PFSK-1 (cell line): Measurements from ENCODE around the gene RRAGD.

Source experiments
- REST ChIP-seq, 2 experiments: IDR thresholded peaks; 2 replicates each; pipeline versions ENCODE4 v1.6.1 to v1.8.0; 2011 to 2012; ENCODE audit warnings: low read depth in 2 of 2, low read length in 2 of 2, control low read depth in 1 of 2, inconsistent platforms in 1 of 2, mild to moderate bottlenecking in 1 of 2, moderate library complexity in 1 of 2; ENCODE audit not compliant: insufficient read depth in 1 of 2
- SIN3A ChIP-seq: IDR thresholded peaks from 2 replicates; pipeline ENCODE4 v1.6.1; 2012; ENCODE audit warnings: mild to moderate bottlenecking, low read length, moderate library complexity, borderline replicate concordance; ENCODE audit not compliant: insufficient read depth
- TAF1 ChIP-seq: IDR thresholded peaks from 2 replicates; pipeline ENCODE4 v1.6.1; 2012; ENCODE audit warnings: low read length, control low read depth, borderline replicate concordance; ENCODE audit not compliant: insufficient read depth

DNA sequence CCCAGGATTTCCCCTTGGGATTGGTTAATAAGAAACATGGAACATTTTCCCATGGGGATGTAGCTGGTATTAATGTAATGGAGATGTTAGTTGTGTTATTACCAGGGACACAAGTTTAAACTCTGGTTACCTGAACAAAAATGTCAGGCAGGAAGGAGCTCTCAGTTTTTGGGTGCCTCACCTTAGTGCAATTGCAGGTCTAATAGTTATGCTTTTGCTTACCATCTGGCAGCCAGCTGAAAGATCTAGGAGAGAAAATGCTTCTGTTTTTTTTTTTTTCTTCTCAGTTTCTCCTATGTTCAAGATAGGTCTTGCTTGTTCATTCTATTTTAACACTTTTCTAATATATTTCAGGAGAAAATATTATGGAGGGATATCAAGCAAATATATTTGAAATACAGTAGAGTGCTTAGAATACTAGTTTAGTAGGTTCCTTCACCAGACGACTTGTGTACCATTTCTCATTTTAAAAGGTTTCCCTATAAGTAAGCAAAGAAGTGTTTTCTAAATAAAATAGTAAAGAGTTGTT, 55.4 kb downstream of the RRAGD start:
- TF ChIP-seq SIN3A (no peak), REST (IDR thresholded peaks at IDR 0.05; ENCODE audit: insufficient read depth in 1 of 2, low read depth in 2 of 2, low read length in 2 of 2) (no peak), TAF1 (no peak)
